Effector CD4-positive, alpha-beta T cell (primary cell): ENCODE measurements around the gene SSX2IP.
"Not testable (repeated sequence)": the region's sequence is repeated elsewhere in the genome, so short reads cannot be mapped to it uniquely, and the experiment has no call there.

Source experiments
- DNase-seq: peaks from one replicate; pipeline ENCODE4 v3.0.0-alpha.2; 2020

The SSX2IP gene

GRCh38 chr1:84613026-84613425, 77.2 kb downstream of the SSX2IP start:
- no peak for DNase-seq

DNA sequence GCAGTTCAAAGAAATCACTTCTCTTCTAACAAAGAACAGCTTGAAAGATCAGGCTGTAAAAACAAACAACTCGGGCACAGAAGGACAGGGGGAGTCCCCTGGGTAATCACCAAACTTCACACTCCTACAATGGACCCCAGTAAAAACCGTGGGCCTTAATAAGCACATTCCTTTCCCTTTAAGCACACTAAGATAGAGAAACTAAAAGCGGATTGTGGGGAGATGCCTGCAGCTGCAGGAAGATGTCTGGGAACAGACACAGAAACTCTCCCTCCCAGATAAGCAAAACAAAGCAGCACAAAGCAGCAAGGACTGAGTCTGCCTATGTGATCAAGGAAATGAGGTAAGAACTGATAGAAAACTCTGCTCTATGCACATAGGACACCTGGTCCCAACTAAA, 78.5 kb downstream of the SSX2IP start:
- DNase-seq = no peak

- no peak for DNase-seq
Observed at GRCh38 chr1:84611091-84611490, 79.2 kb downstream of the SSX2IP start.

DNA sequence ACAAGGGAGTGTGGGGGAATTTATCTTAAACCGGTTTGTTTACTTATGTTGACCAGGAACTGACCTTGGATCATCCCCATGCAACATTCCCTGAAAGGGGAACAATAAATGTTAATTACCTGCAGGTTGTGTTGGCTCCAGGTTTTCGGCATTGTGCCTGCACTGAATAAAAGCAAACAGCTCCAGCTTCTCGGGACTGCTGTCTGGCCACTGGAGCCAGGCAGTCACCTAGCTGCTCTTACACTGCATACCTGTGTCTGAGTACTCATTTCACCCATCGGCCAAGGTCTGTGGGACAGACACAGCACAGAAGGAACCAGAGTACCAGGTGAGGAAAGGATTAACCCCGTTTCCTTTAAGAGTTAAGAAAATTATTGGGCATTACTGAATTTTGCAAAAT, 83.3 kb downstream of the SSX2IP start:
- no peak for DNase-seq

- DNase-seq = no peak
Observed at GRCh38 chr1:84605157-84605556, 85.1 kb downstream of the SSX2IP start.

GRCh38 chr1:84603941-84604830, 86.1 kb downstream of the SSX2IP start:
- no peak for DNase-seq

- no peak for DNase-seq
Observed at GRCh38 chr1:84603223-84603622, 87.0 kb downstream of the SSX2IP start.

- no peak for DNase-seq
Observed at GRCh38 chr1:84600796-84601195, 89.5 kb downstream of the SSX2IP start.

GRCh38 chr1:84598846-84599741, 91.2 kb downstream of the SSX2IP start:
- no peak for DNase-seq

GRCh38 chr1:84598418-84598817, 91.8 kb downstream of the SSX2IP start:
- no peak for DNase-seq

DNA sequence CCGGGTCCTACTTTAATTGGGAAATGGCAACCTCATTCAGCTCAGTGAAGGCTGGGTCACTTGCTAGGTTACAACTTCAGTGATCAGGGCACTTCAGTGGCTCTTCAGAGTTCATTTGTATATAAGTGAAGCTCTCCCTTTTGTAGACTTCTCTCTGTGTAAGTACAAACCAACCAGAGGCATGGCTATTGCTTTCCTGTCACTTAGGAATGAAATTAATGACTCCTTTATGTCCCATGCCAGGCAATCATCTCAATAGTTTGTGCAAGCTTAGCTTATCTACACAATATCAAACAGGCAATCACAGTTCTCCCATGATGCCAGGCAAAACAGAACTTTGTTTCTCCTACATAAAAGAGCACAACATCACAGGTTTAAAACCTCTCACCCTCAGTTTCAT, 93.2 kb downstream of the SSX2IP start:
- DNase-seq = no peak

- DNase-seq = not testable (repeated sequence)
Observed at GRCh38 chr1:84594959-84595358, 95.3 kb downstream of the SSX2IP start.
